Stromal cell of bone marrow (primary cell): ENCODE measurements around the gene HNRNPA0.

Source experiments
- DNase-seq: peaks from one replicate; pipeline ENCODE4 v3.0.0-alpha.2; 2012; ENCODE audit warnings: low read depth

HNRNPA0 gene

GRCh38 chr5:137754961-137755762 lies 999 bp upstream of the HNRNPA0 start:
- no peak for DNase-seq

- no peak for DNase-seq
These were observed 424 bp downstream of the HNRNPA0 start for GRCh38 chr5:137753691-137754187.

- DNase-seq: no peak
These were observed 1.1 kb downstream of the HNRNPA0 start for GRCh38 chr5:137752905-137753690.

GRCh38 chr5:137751869-137752491 lies 2.2 kb downstream of the HNRNPA0 start:
- DNase-seq: peak; percentile 70

GRCh38 chr5:137750436-137750835 lies 3.7 kb downstream of the HNRNPA0 start:
- DNase-seq: no peak

GRCh38 chr5:137747848-137748247 lies 6.3 kb downstream of the HNRNPA0 start:
- no peak for DNase-seq

- peak; percentile 68 for DNase-seq
These were observed 11.0 kb downstream of the HNRNPA0 start for GRCh38 chr5:137743031-137743640.

- no peak for DNase-seq
These were observed 12.4 kb downstream of the HNRNPA0 start for GRCh38 chr5:137741718-137742117.

GRCh38 chr5:137739737-137740136 lies 14.4 kb downstream of the HNRNPA0 start:
- DNase-seq: no peak

- no peak for DNase-seq
These were observed 15.2 kb downstream of the HNRNPA0 start for GRCh38 chr5:137738947-137739346.

GRCh38 chr5:137737349-137738131 lies 16.6 kb downstream of the HNRNPA0 start:
- DNase-seq: no peak

GRCh38 chr5:137736496-137736895 lies 17.7 kb downstream of the HNRNPA0 start:
- DNase-seq: no peak

- no peak for DNase-seq
These were observed 18.4 kb downstream of the HNRNPA0 start, which contains the start of gene KLHL3 for GRCh38 chr5:137735555-137736284. Gene KLHL3, minus strand, starts transcription at chr5:137736089. Its CDS starts 443 bp downstream, at chr5:137735646.

- DNase-seq: no peak
These were observed 19.1 kb downstream of the HNRNPA0 start for GRCh38 chr5:137734962-137735554.

- DNase-seq: no peak
These were observed 19.8 kb downstream of the HNRNPA0 start for GRCh38 chr5:137734331-137734730.

GRCh38 chr5:137733922-137734321 lies 20.2 kb downstream of the HNRNPA0 start:
- no peak for DNase-seq

- no peak for DNase-seq
These were observed 21.2 kb downstream of the HNRNPA0 start for GRCh38 chr5:137733006-137733405.

- no peak for DNase-seq
These were observed 23.0 kb downstream of the HNRNPA0 start for GRCh38 chr5:137731176-137731575.

- DNase-seq: no peak
These were observed 23.8 kb downstream of the HNRNPA0 start for GRCh38 chr5:137730336-137730735.

GRCh38 chr5:137728048-137728447 lies 26.1 kb downstream of the HNRNPA0 start:
- no peak for DNase-seq
